Activated gamma-delta T cell treated with anti-CD3 and anti-CD28 coated beads, Interleukin-2, amount 50 U/mL, for 16 hours (primary cell): ENCODE results near the gene MT1F.
A peak's percentile ranks its signal among the peaks of the same experiment; 100 is the strongest.
"Not testable (repeated sequence)": the region's sequence is repeated elsewhere in the genome, so short reads cannot be mapped to it uniquely, and the experiment has no call there.

ENCODE experiments used
- DNase-seq: peaks from one replicate; pipeline ENCODE4 v3.0.0-alpha.2; 2020; ENCODE audit warnings: low read depth

Gene MT1F

DNA sequence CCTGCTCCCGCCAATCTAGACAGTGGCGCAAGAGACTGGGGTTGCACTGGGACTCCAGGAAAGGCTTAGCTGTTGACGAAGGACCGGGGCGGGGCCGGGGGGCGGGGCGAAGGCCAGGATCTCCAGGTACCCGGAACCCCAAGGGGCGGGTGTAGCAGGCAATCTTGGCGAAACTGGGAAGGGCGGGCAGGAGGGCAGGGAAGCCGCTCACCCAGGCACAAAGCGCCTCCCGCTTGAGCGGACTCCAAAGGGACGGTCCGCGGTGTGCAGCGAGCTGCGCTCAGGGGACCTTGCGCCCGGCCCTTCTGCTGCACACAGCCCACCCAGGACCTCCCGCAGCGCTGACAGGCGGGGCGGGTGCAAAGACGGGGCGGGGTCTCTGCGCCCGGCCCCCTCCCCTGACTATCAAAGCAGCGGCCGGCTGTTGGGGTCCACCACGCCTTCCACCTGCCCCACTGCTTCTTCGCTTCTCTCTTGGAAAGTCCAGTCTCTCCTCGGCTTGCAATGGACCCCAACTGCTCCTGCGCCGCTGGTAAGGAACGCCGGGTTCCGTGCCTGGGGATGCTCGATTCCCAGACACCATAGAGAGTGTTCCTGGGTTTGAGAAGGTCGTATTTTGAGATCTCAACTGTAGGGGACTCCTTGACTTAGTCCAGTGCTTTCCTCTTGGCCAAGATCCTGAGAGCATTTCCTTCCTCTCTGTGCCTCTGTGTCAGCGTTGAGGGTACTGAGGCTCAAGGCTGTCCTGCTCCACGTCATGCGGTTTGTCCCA lies at the start of gene MT1F:
MT1F (plus strand) TSS at position 405 of the 772 bp plus-strand sequence; CDS start at position 505, 100 bp downstream.
- DNase-seq, result peak; percentile 43

DNA sequence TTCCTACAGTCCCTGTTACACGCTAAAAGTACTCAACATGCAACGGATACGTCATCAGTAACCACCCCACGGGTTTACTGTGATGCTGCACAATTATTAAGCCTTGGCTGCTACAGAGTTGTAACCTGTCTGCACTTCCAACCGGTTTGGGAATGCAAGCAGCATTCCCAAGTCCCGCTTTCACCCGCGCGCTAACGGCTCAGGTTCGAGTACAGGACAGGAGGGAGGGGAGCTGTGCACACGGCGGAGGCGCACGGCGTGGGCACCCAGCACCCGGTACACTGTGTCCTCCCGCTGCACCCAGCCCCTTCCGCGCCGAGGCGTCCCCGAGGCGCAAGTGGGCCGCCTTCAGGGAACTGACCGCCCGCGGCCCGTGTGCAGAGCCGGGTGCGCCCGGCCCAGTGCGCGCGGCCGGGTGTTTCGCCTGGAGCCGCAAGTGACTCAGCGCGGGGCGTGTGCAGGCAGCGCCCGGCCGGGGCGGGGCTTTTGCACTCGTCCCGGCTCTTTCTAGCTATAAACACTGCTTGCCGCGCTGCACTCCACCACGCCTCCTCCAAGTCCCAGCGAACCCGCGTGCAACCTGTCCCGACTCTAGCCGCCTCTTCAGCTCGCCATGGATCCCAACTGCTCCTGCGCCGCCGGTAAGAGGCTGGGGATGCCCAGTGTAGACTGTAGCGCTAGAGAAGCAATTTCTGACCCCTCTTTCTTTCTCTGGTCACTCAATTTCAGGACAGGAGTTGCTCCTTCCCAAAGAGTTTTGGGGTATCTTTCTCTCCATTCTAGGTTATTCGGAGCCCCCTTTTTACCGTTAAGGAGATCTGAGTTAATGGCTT lies 49.5 kb upstream of the MT1F start, which contains the start of gene MT2A:
MT2A (plus strand) TSS at position 542 of the 833 bp plus-strand sequence; CDS start at position 614, 72 bp downstream.
- DNase-seq, result peak; percentile 75

- DNase-seq, result no peak
Observed at GRCh38 chr16:56608876-56609462, 48.8 kb upstream of the MT1F start.

GRCh38 chr16:56609463-56609921 lies 48.3 kb upstream of the MT1F start:
- DNase-seq, result peak; percentile 48

GRCh38 chr16:56610017-56610608 lies 47.6 kb upstream of the MT1F start:
- peak; percentile 45 for DNase-seq

DNA sequence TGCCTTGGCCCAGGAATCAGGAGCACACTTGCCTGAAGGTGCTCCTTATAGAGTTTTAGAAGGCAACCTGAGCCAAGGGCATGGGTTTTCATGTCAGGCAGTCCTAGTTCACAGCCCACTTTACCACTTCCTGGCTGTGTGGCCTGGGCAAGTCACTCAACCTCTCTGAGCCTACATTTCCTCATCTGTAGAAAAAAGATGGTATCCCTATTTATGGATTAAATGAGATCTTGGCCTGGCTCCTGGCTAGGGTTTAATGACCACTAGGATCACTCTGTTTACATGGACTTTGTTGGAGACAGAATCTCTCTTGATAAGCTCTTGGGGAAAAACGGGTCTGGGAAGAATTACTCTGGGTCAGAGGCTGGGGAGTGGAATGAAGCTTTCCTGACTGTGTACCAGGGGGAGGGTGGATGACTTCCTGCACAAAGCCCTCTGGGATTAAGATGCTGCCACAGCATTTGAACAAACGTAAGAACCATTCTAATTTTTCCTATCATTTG lies 47.1 kb upstream of the MT1F start:
- DNase-seq, result no peak

DNA sequence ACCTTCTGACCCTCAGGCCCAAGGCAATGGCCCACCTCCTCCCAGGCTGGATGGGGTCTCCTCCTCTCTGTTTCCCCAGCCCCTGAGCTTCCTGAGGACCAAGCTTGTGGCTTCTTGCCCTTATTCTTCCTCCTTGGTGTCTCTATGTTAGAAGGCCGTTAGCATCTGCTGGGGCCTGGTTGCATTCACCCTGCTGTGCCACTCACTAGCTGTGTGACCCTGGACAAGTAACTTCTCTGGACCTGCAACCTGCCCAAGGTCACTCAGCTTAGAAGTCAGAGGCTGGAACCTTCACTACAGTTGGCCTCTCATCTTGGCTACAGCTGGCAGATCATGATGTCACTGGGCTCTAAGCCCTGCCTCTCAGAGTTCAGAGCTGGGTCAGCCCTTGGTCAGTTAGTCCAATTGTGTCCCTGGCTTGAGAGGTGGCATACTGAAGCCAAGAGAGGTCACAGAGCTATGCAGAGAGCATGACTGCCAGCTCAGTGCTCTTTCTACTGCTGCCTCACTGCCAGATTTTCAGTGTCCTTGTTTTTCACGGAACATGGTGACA lies 46.4 kb upstream of the MT1F start:
- no peak for DNase-seq

DNA sequence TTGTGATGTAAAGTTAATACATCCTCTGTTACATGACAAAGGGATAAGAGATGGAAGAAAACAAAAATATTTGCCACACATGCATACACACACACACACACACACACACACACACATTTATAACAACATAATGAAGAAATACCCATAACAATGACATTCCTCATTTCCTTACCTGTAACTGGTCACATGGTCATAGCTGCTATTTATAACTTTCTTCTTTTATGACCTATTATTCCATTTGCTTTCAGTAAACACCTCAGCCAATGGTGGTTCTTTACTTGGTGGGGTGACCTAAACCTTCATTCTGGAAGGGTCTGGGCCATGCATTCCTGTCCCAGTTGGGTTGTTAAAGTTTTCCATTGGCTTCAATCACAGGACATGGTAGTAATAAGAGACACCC lies 44.1 kb upstream of the MT1F start:
- no peak for DNase-seq

DNA sequence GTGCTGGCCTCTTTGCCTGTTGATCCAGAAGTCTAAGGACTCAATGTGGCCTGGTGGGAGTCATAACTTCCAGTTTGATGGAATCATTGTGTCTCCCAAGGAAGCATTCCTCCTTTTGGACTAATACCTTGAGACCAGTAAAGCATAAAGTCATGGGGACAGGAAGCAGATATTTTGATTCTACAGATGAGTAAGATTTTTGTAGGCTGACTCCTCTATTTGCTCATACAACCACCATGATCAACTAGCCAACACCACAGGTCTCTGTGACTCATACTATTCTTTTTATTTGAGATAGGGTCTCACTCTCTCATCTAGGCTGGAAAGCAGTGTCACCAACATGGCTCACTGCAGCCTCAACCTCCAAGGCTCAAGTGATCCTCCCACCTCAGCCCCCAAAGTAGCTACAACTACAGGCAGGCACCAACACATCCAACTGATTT lies 43.2 kb upstream of the MT1F start:
- no peak for DNase-seq

- DNase-seq, result no peak
Observed at GRCh38 chr16:56615353-56615752, 42.4 kb upstream of the MT1F start.

DNA sequence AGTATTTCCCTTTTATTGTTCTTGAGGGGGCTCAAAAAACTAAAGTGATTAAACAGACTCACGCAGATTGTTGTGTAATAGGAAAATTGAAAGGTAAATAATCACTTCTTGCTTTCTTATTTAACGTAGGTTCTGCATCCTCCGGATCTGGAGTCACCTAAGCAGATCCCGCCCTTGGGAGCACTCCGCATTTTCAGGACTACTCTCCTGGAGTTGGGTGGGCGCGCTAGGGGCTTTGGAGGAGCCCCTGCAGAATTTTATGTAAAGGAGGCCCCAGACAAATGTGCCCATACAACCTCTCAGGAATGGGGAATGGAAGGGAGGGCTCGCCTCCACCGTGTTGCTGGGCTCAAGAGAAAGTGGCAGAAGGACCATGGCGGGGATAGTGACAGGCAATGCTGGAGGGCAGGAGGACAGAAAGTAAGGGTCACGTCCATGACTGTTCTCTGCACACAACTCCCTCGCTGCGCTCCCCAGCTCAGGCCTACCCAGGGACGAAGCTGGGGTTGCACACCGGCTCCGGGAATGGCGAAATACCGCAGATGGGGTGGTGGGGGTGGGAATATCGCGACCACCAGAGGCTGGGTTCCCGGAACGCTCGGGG lies 41.0 kb upstream of the MT1F start:
- no peak for DNase-seq

- DNase-seq, result no peak
Observed at GRCh38 chr16:56617212-56618085, 40.3 kb upstream of the MT1F start.

- DNase-seq, result no peak
Observed at GRCh38 chr16:56618138-56618537, 39.6 kb upstream of the MT1F start.

GRCh38 chr16:56620339-56620897 lies 37.3 kb upstream of the MT1F start:
- no peak for DNase-seq

- not testable (repeated sequence) for DNase-seq
Observed at GRCh38 chr16:56621665-56622445, 35.9 kb upstream of the MT1F start.

DNA sequence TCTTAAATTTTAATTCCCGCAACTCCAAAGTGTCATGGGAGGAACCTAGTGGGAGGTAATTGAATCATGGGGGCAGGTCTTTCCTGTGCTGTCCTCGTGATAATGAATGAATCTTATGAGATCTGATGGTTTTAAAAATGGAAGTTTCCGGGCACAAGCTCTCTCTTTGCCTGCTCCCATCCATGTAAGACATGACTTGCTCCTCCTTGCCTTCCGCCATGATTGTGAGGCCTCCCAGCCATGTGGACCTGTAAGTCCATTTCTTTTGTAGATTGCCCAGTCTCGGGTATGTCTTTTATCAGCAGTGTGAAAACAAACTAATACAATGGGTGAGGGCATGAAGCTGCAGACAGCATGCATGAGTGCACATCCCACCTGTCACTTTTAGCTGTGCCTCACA lies 34.6 kb upstream of the MT1F start:
- not testable (repeated sequence) for DNase-seq

- DNase-seq, result no peak
Observed at GRCh38 chr16:56623637-56624036, 34.1 kb upstream of the MT1F start.

- DNase-seq, result no peak
Observed at GRCh38 chr16:56625140-56625942, 32.4 kb upstream of the MT1F start, which contains the start of gene MT1E. Gene MT1E (plus strand): TSS chr16:56625781. CDS start chr16:56625852, 71 bp downstream.
